GM18868 (cell line): Measurements from ENCODE around the gene RNF144A.

Experiments
- ATAC-seq: cut with Tn5 transposase; IDR thresholded peaks from one replicate; pipeline ENCODE4 v1.9.1; 2021; ENCODE audit warnings: mild to moderate bottlenecking, moderate library complexity; ENCODE audit not compliant: unreplicated experiment

Gene RNF144A

DNA sequence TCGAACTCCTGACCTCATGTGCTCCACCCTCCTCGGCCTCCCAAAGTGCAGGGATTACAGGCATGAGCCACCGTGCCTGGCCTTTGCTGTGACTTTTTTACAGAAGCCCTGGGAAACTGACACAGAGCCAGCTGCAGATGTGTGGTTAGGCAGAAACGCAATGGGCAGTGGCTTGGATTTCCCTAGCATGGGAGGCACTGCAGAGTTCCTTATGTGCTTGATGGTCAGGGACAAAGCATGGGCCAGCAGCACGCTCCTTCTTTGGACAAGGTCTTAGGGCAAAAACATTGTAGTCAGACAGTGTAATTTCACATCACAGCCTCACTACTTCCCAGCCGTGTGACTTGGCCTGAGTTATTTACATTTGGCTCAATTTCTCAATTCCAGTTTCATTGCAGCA, 153.9 kb downstream of the RNF144A start:
- ATAC-seq = no peak

DNA sequence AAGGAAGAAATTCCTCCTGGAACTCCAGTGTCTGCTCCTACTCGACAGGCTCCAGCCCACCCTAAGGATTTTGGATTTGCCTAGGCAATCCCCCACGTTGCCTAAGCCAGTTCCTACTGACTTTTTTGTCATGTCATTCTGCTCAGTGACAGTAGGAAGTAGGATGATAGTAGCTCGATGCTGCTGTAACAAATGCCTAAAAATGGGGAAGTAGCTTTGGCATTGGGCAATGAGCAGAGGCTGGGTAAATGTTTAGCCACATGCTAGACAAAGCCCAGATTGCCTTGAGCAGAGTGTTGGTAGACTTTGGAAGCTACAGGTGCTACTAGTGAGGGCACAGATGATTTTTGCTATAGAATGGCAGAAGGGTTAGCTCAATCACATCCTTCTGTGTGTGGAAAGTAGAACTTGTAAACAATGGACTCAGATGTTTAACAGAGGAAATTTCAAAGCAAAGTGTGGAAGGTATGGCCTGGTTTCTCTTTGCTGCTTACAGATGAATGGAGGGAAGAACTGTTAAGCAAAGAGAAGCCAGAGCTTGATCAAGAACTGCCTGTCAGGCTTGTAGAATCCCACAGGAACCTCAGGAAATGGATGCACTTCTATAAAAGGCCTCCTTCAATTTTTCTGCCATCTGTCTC, 154.8 kb downstream of the RNF144A start:
- no peak for ATAC-seq

DNA sequence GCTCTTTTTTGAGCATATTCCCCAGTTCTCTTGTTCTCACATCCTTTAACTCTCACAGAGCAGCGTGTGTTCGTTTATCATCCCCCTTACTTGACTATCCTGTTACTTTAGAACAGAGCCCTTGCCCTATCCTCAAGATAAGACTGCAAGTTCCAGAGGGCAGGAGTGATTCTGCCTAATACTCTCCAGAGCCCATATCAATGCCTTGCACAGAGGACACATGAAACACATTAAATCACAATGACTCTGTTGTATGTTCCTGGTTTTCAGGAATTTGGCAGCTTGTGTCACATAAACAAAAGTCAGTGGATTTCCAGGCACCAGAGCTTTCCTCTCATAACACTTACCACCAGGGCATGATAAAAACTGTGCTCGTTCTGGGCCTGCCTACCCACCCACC, 156.7 kb downstream of the RNF144A start:
- ATAC-seq = no peak

DNA sequence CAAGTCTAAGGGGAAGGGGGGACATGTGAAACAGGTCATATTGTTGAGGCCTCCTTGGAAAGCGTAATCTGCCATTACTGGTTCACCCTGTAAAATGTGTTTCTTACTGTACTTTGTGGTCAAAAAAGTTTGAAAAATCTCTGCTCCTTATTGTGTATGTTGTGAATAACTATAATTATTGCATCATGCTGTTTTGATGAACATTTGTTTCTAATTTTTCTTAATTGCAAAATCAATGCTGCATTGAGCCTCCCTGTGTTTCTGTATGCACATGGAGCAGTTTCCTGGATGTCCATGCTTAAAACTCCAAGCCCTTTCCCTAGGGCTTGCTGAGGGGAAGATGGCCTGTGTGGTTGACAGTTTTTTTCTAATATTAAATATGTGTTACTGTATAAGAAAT, 158.6 kb downstream of the RNF144A start:
- no peak for ATAC-seq

DNA sequence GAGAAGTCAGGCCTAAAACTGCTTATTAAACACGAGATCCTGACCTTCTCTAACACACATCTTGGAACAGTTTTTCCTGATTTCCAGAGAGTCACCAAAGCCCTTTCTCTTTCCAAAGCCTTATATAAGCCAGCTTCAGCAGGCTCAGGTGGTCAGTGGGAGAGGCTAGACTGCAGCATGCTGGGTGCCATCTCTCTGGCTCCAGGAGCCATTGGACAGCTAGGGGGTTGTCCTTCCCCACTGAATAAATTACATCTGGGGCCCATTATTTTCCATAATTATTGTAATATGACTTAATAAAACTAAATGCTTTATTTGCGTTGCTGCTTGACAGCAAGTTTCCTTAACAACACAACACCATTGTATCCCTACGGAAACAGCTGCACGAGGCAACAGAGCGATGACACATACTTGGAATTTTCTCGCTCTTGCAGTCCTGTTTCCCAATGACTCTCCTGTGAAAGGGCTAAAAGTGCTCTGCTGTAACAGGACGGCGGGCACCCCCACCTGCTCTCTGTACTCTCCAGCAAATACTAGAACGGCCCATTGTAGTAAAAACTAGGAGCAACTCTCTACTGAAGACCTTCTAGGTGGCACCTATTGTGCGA, 160.6 kb downstream of the RNF144A start:
- no peak for ATAC-seq

DNA sequence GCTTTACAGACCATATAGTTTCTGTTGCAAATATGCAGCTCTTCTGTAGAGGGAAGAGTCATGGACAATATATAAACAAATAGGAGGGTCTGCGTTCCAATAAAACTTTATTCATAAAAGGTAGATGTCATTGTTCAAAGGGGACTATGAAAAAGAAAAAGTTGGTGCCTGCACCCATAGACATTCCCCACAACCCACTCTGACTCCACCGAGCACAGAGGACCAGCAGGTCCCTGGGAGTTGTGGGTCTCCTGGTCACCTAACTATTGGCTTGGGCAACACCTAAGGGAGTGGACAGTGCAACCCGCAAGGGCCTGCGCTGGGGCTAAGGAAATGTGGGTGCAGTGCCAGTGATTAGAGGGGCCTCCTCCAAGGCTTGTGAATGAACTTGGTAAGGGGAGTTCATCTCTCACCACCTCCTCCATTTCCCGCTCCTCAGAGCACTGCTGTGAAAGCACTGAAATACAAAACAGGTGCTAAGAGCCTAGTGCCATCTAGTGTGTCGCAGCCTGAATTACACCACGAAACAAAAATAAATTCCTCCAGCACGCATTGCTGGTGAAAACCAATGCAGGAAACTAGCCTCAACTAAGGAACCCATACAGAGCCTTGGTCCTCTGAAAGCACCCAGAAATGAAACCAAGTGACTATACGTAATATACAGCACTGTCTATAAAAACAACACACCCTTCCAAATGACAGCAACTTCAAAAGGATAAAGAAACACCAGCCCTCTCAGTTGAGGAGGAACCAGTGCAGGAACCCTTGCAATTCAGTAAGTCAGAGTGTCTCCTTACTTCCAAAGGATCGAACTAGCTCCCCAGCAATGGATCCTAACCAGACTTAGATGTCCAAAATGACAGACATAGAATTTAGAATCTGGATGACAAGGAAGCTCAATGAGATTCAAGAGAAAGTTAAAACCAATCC, 166.6 kb downstream of the RNF144A start:
- no peak for ATAC-seq

DNA sequence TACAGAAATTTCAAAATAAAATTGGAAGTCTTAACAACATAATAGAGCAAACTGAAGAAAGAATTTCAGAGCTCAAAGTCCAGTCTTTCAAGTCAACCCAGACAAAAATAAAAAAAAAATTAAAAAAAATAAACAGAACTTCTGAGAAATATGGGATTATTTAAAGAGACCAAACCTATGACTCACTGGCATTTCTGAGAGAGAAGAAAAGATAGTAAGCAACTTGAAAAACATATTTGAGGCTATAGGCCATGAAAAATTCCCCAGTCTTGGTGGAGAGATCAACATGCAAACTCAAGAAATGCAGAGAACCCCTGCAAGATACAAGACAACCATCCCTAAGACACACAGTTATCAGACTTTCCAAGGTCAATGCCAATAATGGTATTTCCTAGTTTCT, 167.4 kb downstream of the RNF144A start:
- no peak for ATAC-seq

DNA sequence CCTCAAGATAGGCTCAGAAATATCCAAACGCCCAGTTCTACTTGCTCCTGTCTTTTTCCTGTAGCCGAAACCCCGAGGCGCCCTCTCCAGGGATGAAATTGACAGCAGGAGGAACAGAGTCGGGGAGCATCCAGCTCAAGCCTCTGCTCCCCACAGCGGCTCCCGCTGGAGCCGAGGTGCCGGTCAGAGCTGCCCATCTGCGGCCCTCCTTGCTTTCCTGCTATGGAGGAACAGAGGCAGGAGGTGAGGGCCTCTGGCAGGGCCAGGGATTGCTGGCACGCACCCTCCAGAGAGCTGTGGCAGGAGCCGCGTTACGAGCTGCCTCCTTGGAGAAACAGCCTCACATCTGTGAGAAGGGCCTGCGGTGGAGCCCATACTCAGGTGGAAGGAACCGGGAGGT, 172.1 kb downstream of the RNF144A start:
- ATAC-seq = no peak

DNA sequence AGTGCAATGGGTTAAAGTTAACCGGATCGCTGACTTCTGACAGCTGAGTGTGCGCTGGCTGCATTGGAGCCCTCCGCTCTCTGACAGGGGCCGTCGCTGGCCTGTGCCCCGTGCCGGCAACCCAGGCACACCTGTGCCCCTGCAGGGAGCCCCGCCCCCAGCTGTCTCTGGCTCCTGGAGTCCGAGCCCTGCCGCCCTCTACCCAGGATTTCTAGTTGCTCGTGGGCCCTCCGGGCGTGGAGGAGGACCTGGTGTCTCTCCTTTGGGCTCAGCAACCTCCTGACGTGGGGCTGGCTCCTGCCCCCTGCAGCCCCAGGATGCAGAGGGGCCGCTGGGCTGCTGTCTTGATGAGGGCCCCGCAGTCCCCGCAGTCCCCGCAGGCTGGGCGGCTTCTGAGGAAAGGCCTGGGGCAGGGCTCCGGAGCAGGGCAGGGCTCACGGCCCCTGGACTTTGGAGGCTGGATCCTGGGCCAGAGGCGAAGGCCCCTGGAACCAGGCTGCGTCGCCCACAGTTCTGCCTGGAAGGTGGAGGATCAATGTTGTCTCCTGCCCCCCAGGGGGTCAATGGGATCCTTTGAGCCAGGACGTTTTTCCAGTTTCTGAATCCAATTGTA, 172.8 kb downstream of the RNF144A start:
- ATAC-seq = no peak

DNA sequence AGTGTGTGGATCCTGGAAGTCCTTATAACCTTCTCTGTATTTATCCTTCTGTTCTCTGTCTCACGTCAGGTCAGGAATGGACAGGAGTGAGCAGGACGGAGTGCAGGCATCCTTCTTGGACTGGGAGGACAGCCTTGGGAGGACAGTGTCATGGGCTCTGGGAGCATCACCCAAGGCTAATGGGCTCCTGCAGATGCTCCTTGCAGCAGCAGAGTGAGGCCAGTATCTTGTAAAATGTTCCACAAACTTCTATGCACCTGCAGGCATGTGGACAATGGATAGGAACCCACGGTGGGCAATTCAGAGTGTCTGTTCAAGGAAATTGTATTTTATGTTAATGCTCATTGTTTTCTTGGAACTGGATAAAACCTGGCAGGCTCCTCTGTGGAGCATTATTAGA, 176.2 kb downstream of the RNF144A start:
- ATAC-seq = no peak
